HG02642 (cell line): Measurements from ENCODE around the gene TAAR9.
"Not testable (repeated sequence)": the region's sequence is repeated elsewhere in the genome, so short reads cannot be mapped to it uniquely, and the experiment has no call there.

Experiments used
- ATAC-seq: cut with Tn5 transposase; IDR thresholded peaks from one replicate; pipeline ENCODE4 v1.9.1; 2021; ENCODE audit warnings: mild to moderate bottlenecking; ENCODE audit not compliant: unreplicated experiment, poor library complexity

Gene TAAR9

GRCh38 chr6:132513831-132514545 lies 24.1 kb upstream of the TAAR9 start:
- ATAC-seq, result no peak

- no peak for ATAC-seq
Measured at GRCh38 chr6:132515386-132515785, 22.7 kb upstream of the TAAR9 start.

- no peak for ATAC-seq
Measured at GRCh38 chr6:132520953-132521352, 17.1 kb upstream of the TAAR9 start.

GRCh38 chr6:132524646-132525045 lies 13.4 kb upstream of the TAAR9 start:
- ATAC-seq, result no peak

GRCh38 chr6:132525866-132526265 lies 12.2 kb upstream of the TAAR9 start:
- no peak for ATAC-seq

GRCh38 chr6:132526461-132526860 lies 11.6 kb upstream of the TAAR9 start:
- ATAC-seq, result no peak

- ATAC-seq, result no peak
Measured at GRCh38 chr6:132527791-132528190, 10.3 kb upstream of the TAAR9 start.

GRCh38 chr6:132530293-132530974 lies 7.6 kb upstream of the TAAR9 start:
- peak; percentile 85 for ATAC-seq

- not testable (repeated sequence) for ATAC-seq
Measured at GRCh38 chr6:132534546-132534945, 3.5 kb upstream of the TAAR9 start.

GRCh38 chr6:132537145-132537544 lies 932 bp upstream of the TAAR9 start:
- no peak for ATAC-seq

- ATAC-seq, result no peak
Measured at GRCh38 chr6:132544826-132545225, 6.7 kb downstream of the TAAR9 start.

GRCh38 chr6:132548746-132549463 lies 10.8 kb downstream of the TAAR9 start:
- no peak for ATAC-seq

- ATAC-seq, result no peak
Measured at GRCh38 chr6:132551214-132551613, 13.1 kb downstream of the TAAR9 start.

- ATAC-seq, result no peak
Measured at GRCh38 chr6:132552372-132552771, 14.3 kb downstream of the TAAR9 start, which contains the start of gene TAAR8. TAAR8 (plus strand) TSS chr6:132552672; CDS start chr6:132552693, 21 bp downstream.

- ATAC-seq, result not testable (repeated sequence)
Measured at GRCh38 chr6:132560087-132560486, 22.0 kb downstream of the TAAR9 start.

- ATAC-seq, result no peak
Measured at GRCh38 chr6:132566404-132566803, 28.3 kb downstream of the TAAR9 start.

- no peak for ATAC-seq
Measured at GRCh38 chr6:132567566-132567965, 29.5 kb downstream of the TAAR9 start.

GRCh38 chr6:132568611-132569010 lies 30.5 kb downstream of the TAAR9 start:
- ATAC-seq, result no peak

- ATAC-seq, result no peak
Measured at GRCh38 chr6:132569170-132569569, 31.1 kb downstream of the TAAR9 start.

GRCh38 chr6:132570221-132570777 lies 32.2 kb downstream of the TAAR9 start, which contains the start of gene TAAR6:
TAAR6 (plus strand) TSS chr6:132570322; CDS start chr6:132570322, 0 bp downstream.
- ATAC-seq, result no peak

- ATAC-seq, result no peak
Measured at GRCh38 chr6:132571774-132572173, 33.7 kb downstream of the TAAR9 start.
